Measurements from ENCODE around the gene CHP1.
"Not testable (repeated sequence)": the region's sequence is repeated elsewhere in the genome, so short reads cannot be mapped to it uniquely, and the experiment has no call there.

Gene CHP1

DNA sequence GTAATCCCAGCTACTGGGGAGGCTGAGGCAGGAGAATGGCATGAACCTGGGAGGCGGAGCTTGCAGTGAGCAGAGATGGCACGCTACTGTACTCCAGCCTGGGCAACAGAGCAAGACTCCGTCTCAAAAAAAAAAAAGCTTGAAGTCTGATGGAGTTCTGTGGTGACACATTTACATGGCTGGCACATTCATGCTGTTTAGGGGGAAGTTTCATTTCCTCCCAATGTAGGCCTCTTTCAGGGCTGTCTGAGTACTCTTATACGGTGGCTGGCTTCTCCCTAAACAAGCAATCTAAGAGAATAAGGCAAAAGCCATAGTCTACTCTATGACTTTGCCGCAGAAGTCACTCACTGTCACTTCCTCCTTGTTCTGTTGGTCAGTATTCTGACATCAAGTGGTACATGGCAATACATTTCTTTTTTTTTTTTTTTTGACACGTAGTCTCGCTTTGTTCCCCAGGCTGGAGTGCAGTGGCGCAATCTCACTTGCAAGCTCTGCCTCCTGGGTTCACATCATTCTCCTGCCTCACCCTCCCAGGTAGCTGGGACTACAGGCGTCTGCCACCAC lies 60.1 kb downstream of the CHP1 start:
- H3K9me3 Mint-ChIP-seq, result peaks cover 4% of the 10 kb centered on the region
- no peaks in the 10 kb centered on the region for H3K27me3 Mint-ChIP-seq (ENCODE audit: low read depth, poor library complexity)
- TF ChIP-seq CTCF (IDR thresholded peaks at IDR 0.05), result no peak
- no peaks in the 10 kb centered on the region for H3K4me1 Mint-ChIP-seq
- DNase-seq, result no peak
- peak overlapping the region; percentile 25 for H3K27ac Mint-ChIP-seq
- no peak overlapping the region for H3K4me3 Mint-ChIP-seq
- peaks cover 62% of the 10 kb centered on the region for H3K36me3 Mint-ChIP-seq (ENCODE audit: low read depth)

DNA sequence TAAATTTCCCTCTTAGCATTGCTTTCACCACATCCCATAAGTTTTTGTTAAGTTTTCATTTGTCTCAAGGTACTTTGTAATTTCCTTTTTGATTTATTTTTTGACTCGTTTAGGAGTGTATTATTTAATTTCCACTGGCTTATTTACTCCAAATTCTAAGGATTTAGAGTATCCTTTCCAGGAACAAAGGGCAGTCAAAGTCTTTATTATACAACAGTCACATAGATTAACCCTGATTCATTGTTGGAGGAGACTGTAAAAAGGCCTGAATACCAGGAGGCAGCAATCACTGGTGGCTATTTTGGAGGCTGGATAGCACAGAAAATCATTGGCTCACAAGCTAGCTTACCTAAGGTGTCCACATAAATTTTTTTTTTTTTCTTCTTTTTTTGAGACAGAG lies 61.5 kb downstream of the CHP1 start:
- H3K9me3 Mint-ChIP-seq, result no peaks in the 10 kb centered on the region
- peaks cover 56% of the 10 kb centered on the region for H3K36me3 Mint-ChIP-seq (ENCODE audit: low read depth)
- H3K27me3 Mint-ChIP-seq (ENCODE audit: low read depth, poor library complexity), result no peaks in the 10 kb centered on the region
- no peak for DNase-seq
- peak overlapping the region; percentile 68 for H3K27ac Mint-ChIP-seq
- H3K4me1 Mint-ChIP-seq, result no peaks in the 10 kb centered on the region
- TF ChIP-seq CTCF (IDR thresholded peaks at IDR 0.05), result no peak
- no peak overlapping the region for H3K4me3 Mint-ChIP-seq

GRCh38 chr15:41301139-41301538 lies 70.1 kb downstream of the CHP1 start:
- H3K9me3 Mint-ChIP-seq; H3K4me3 Mint-ChIP-seq; H3K27me3 Mint-ChIP-seq (ENCODE audit: low read depth, poor library complexity); DNase-seq; H3K4me1 Mint-ChIP-seq; H3K27ac Mint-ChIP-seq: not testable (repeated sequence)
- H3K36me3 Mint-ChIP-seq (ENCODE audit: low read depth), result peaks cover 44% of the 10 kb centered on the region

DNA sequence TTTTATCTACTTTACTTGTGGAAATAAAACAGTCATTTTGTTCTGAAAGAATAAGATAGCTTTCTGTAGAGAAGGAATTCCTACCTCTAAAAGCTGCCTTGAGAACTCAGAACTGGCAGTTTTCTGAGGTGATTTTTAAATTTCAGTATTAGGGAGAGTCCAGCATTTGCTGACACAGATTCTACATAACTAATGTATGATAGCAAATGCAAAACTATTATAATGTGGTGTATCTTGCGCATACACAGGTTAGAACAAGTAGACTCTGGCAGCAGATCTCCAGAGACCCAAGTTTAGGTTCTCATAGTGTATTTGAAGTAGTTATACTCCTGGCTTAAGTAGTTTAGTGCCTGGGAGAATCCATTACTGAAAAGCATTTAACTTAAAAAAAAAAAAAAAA lies 70.5 kb downstream of the CHP1 start:
- H3K27ac Mint-ChIP-seq, result no peak overlapping the region
- no peak for DNase-seq
- TF ChIP-seq CTCF (IDR thresholded peaks at IDR 0.05), result no peak
- no peaks in the 10 kb centered on the region for H3K27me3 Mint-ChIP-seq (ENCODE audit: low read depth, poor library complexity)
- H3K36me3 Mint-ChIP-seq (ENCODE audit: low read depth), result peaks cover 39% of the 10 kb centered on the region
- H3K4me1 Mint-ChIP-seq, result no peaks in the 10 kb centered on the region
- H3K4me3 Mint-ChIP-seq, result no peak overlapping the region
- H3K9me3 Mint-ChIP-seq, result no peaks in the 10 kb centered on the region

- no peak for DNase-seq
- H3K4me1 Mint-ChIP-seq, result no peaks in the 10 kb centered on the region
Measured at GRCh38 chr15:41304149-41304770, 73.2 kb downstream of the CHP1 start.

GRCh38 chr15:41307679-41308078 lies 76.6 kb downstream of the CHP1 start:
- Mint-ChIP-seq H3K27ac (no peak overlapping the region), H3K4me1 (no peaks in the 10 kb centered on the region), H3K9me3 (no peaks in the 10 kb centered on the region), H3K27me3 (ENCODE audit: low read depth, poor library complexity) (no peaks in the 10 kb centered on the region), H3K36me3 (ENCODE audit: low read depth) (peaks cover 1% of the 10 kb centered on the region), H3K4me3 (no peak overlapping the region)
- no peak for DNase-seq
- no peak for TF ChIP-seq CTCF (IDR thresholded peaks at IDR 0.05)

More at GRCh38 chr15:41304149-41304770, 73.2 kb downstream of the CHP1 start:
- no peaks in the 10 kb centered on the region for H3K9me3 Mint-ChIP-seq
- H3K27me3 Mint-ChIP-seq (ENCODE audit: low read depth, poor library complexity), result no peaks in the 10 kb centered on the region
- no peak for TF ChIP-seq CTCF (IDR thresholded peaks at IDR 0.05)
- H3K4me3 Mint-ChIP-seq, result no peak overlapping the region
- peak overlapping the region; percentile 23 for H3K27ac Mint-ChIP-seq
- H3K36me3 Mint-ChIP-seq (ENCODE audit: low read depth), result peaks cover 22% of the 10 kb centered on the region

All from nephron progenitor cell (in vitro differentiated cells).